Activated CD4-positive, alpha-beta T cell treated with anti-CD3 and anti-CD28 coated beads for 36 hours (primary cell): ENCODE measurements around the gene TCERG1L. TPM values are rescaled to one million over a fixed set of nuclear protein-coding genes. Genes with fewer than 3 reads are reported as not detected.

Experiments used
- ATAC-seq: fragments of 200-7000 bp; cut with Tn5 transposase; one replicate; pipeline ENCODE4 v1.10.0; 2021; ENCODE audit warnings: mild to moderate bottlenecking, moderate library complexity
- CTCF ChIA-PET: fragments of 350-600 bp; sonication (Branson Sonifier 250); formaldehyde crosslinking; loops from one replicate; lab custom pipeline; 2021; ENCODE audit warnings: antibody characterized with exemption; lab: Charles Lee
- POLR2A ChIA-PET: fragments of 350-600 bp; sonication (Branson Sonifier 250); formaldehyde crosslinking; loops from one replicate; lab custom pipeline; 2021; ENCODE audit warnings: antibody characterized with exemption, inconsistent platforms; lab: Charles Lee
- DNase-seq: peaks from one replicate; pipeline ENCODE4 v3.0.0-alpha.2; 2020
- H3K27ac Mint-ChIP-seq: one replicate; pipeline ENCODE4 v1.8.0; 2021; ENCODE audit warnings: mixed read lengths
- H3K27me3 Mint-ChIP-seq: one replicate; pipeline ENCODE4 v1.8.0; 2021; ENCODE audit warnings: mixed read lengths
- H3K36me3 Mint-ChIP-seq: one replicate; pipeline ENCODE4 v1.8.0; 2021; ENCODE audit warnings: low read depth, mixed read lengths
- H3K4me1 Mint-ChIP-seq: one replicate; pipeline ENCODE4 v1.8.0; 2021; ENCODE audit warnings: mixed read lengths
- H3K4me3 Mint-ChIP-seq: one replicate; pipeline ENCODE4 v1.8.0; 2021; ENCODE audit warnings: mild to moderate bottlenecking, moderate library complexity, mixed read lengths
- H3K9me3 Mint-ChIP-seq: one replicate; pipeline ENCODE4 v1.8.0; 2021; ENCODE audit warnings: low read depth, mixed read lengths
- intact Hi-C, 2 experiments: fragments of 100-400 bp; cut with DNase I in 1 of 2; cut with micrococcal nuclease in 1 of 2; formaldehyde crosslinking; loops; one replicate each; pipeline versions ENCODE4 v1.14.2 to v1.15.1; 2022 to 2024; cut with DNase I, micrococcal nuclease
- total RNA-seq, 2 experiments: library from RNA; stranded (reverse); gene quantifications; one replicate each; pipeline ENCODE4 v1.2.3, GENCODE V29; 2021

TCERG1L gene
- total RNA-seq, 2 experiments from 2014 or later: 0.05 to 0.21 TPM

DNA sequence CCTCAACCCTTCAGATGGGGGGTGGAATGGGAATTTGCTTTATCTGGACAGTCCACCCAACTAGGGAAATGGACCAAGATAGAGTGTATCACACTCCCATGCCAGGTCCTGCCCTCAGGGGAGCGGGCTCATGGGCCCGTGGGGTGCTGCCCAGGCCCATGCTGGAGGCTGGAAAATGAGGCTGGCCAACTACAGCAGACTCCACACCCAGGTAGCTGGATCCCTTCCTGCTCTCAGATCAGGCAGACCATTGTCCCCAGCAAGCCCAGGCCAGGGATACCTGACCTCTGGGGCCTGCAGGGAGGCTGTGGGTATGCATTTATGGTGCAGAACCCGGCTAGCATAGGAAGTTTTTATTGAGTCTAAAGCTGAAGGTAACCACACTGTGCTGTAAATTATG lies 162.4 kb downstream of the TCERG1L start:
- intact Hi-C loops: no loop called here
- DNase-seq (no peak), ATAC-seq (no peak)
- Mint-ChIP-seq H3K4me3 (no peak overlapping the region), H3K27ac (no peak overlapping the region), H3K27me3 (no peaks in the 10 kb centered on the region), H3K9me3 (peaks cover 12% of the 10 kb centered on the region), H3K4me1 (no peaks in the 10 kb centered on the region), H3K36me3 (no peaks in the 10 kb centered on the region)
- ChIA-PET CTCF (no interaction called here), POLR2A (no interaction called here)

DNA sequence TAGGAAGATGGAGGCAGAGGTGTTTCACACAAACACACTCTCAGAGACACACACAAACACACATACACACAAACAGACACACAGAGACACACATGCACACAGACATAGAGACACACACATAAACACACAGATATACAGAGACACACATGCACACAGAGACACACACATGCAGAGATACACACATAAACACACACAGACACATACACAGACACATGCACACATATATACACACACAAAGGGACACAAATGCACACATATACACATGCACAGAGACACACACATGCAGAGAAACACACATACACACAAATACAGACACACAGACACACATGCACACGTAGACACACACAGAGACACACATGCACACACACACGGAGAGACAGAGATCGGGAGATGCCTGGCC lies 163.3 kb downstream of the TCERG1L start:
- ChIA-PET POLR2A (no interaction called here), CTCF (no interaction called here)
- H3K9me3 Mint-ChIP-seq: peaks cover 12% of the 10 kb centered on the region
- ATAC-seq (no peak), DNase-seq (no peak)
- intact Hi-C loops: no loop called here
- no peak overlapping the region for H3K4me3 Mint-ChIP-seq
- no peaks in the 10 kb centered on the region for H3K27me3 Mint-ChIP-seq
- H3K27ac Mint-ChIP-seq: no peak overlapping the region
- no peaks in the 10 kb centered on the region for H3K36me3 Mint-ChIP-seq
- H3K4me1 Mint-ChIP-seq: no peaks in the 10 kb centered on the region

DNA sequence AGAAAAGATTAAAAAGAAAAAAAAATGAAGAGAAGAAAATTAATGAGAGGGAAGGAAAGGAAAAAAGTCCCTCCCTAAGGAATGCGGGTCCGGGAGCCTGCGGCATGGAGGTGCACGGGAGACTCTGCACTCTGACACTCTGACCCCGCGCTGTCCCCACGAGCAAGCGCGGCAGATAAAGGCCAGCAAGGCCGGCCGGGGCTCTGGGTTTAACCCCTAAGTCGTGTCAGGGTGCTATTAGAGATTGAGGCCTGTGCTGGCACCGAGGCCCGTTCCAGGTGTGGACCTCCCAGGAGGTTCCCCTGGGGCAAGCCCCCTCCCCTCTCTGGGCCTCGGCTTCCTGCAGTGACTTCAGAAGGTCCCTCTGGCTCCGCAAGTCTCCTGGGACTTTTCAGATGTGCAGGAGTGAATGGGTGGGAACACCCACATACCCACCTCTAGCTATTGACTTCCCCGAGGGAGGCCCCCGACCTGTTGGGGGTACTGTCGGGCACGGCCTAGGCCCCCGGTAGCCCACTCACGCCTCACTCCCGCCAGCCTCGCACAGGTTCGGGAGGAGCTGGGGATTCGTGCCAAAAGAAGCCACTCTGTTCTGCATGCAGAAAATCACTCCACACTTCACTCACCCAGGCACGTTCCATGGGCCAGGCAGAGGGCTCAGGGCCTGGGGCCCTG lies 164.1 kb downstream of the TCERG1L start:
- ATAC-seq (no peak), DNase-seq (no peak)
- no peaks in the 10 kb centered on the region for H3K36me3 Mint-ChIP-seq
- no peaks in the 10 kb centered on the region for H3K27me3 Mint-ChIP-seq
- no peaks in the 10 kb centered on the region for H3K4me1 Mint-ChIP-seq
- ChIA-PET POLR2A (no interaction called here), CTCF (no interaction called here)
- H3K4me3 Mint-ChIP-seq: no peak overlapping the region
- no peak overlapping the region for H3K27ac Mint-ChIP-seq
- H3K9me3 Mint-ChIP-seq: peaks cover 7% of the 10 kb centered on the region
- intact Hi-C loops: no loop called here

DNA sequence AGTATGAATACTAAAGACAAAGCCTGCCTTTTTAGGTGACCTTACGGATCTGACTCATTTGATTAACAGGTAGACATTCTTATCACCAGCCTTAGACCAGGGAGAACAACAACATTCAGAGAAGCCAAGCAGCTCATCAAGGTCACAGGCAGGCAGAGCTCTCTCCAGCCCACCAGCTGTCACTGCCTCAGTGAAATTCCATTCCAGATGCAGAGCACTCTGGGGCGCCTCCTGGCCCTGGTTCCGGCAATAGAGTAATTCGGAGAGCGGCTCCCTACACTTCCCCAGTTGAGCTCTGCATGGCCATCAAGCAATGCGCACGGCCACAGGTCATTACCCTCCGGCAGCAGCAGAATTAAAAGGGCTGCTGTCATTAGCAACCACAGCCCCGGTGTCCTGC lies 164.7 kb downstream of the TCERG1L start:
- Mint-ChIP-seq H3K9me3 (peaks cover 3% of the 10 kb centered on the region), H3K27me3 (no peaks in the 10 kb centered on the region), H3K36me3 (no peaks in the 10 kb centered on the region), H3K4me1 (no peaks in the 10 kb centered on the region), H3K4me3 (no peak overlapping the region), H3K27ac (no peak overlapping the region)
- ATAC-seq: no peak
- intact Hi-C loops: no loop called here
- POLR2A ChIA-PET: no interaction called here
- DNase-seq: no peak
- CTCF ChIA-PET: no interaction called here

DNA sequence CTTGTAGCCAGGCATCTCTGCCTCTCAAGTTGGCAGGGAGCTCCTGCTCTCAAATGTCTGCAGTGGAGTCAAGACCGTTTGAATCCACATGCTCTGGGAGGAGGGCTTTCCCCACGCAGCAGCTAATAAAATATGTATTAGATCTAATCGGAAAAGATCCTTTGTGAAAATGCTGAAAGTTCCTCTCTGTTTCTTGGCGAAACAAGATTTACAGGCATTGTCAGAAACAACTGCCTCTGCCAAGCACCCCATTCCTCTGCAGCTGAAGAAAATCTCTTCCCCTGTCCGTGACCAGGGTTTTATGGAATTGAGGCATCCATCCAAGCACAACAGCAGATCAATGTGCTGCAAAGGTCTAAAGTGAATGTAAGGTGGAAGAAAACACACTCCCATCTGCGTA lies 165.8 kb downstream of the TCERG1L start:
- Mint-ChIP-seq H3K36me3 (no peaks in the 10 kb centered on the region), H3K9me3 (peaks cover 3% of the 10 kb centered on the region), H3K27ac (no peak overlapping the region), H3K4me3 (no peak overlapping the region), H3K4me1 (no peaks in the 10 kb centered on the region), H3K27me3 (no peaks in the 10 kb centered on the region)
- DNase-seq (no peak), ATAC-seq (no peak)
- CTCF ChIA-PET: no interaction called here
- intact Hi-C loops: no loop called here
- POLR2A ChIA-PET: no interaction called here

DNA sequence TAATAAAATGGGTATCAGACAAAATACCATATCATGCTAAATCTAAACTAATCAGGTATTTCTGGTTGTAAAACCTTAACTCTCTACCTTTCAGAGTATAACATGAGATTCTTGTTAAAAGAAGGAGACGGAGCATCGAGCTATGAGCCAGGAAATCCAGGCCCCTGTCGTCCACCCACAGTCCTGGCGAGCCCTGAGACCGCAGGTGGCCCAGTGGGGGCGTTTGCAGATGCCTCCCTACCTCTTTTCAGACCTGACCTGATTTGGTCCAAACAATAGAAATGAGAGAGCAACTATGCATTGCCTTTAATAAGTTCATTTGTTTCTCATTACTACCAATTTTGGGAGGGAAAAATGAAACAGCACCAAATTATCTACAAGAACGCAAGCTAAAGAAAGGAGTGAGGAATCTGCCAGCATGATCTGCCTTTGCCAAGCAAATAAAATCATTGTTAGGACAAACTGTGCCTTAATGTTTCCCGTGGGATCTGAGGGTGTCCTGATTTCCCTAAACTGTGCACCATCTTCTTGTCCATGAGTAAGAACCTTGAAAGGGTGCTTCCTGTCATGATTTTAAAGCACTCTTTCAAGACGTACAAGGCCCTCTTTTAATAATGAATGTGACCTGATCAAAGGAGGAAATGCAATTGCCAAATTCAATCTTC lies 166.7 kb downstream of the TCERG1L start:
- intact Hi-C loops: no loop called here

DNA sequence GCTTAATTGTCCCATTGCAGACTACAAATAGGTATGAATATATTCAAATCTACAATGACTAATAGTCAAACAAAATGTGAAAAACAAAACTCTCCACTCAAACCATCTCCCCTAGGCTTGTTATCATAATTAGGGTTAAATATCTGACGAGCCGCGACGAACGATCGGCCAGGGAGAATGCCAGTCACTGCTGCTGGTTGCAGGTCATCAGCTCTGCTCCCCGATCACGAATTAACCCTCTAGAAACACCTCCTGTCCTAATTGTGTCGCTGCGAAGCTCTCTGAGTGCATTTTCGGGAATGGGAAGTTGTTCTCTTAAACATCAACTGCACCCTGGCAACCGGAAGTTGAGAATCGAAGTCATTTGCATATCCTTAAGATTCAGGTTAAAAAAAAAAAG lies 167.3 kb downstream of the TCERG1L start:
- Mint-ChIP-seq H3K27ac (no peak overlapping the region), H3K36me3 (no peaks in the 10 kb centered on the region), H3K4me1 (no peaks in the 10 kb centered on the region), H3K4me3 (no peak overlapping the region), H3K27me3 (no peaks in the 10 kb centered on the region), H3K9me3 (no peaks in the 10 kb centered on the region)
- intact Hi-C loops: no loop called here
- POLR2A ChIA-PET: no interaction called here
- DNase-seq (no peak), ATAC-seq (no peak)
- CTCF ChIA-PET: no interaction called here

More for the DNA sequence above, 166.7 kb downstream of the TCERG1L start:
- H3K4me1 Mint-ChIP-seq: no peaks in the 10 kb centered on the region
- no peak for ATAC-seq
- H3K27me3 Mint-ChIP-seq: no peaks in the 10 kb centered on the region
- POLR2A ChIA-PET: no interaction called here
- CTCF ChIA-PET: no interaction called here
- no peak overlapping the region for H3K27ac Mint-ChIP-seq
- no peak overlapping the region for H3K4me3 Mint-ChIP-seq
- no peaks in the 10 kb centered on the region for H3K36me3 Mint-ChIP-seq
- no peaks in the 10 kb centered on the region for H3K9me3 Mint-ChIP-seq
- no peak for DNase-seq

DNA sequence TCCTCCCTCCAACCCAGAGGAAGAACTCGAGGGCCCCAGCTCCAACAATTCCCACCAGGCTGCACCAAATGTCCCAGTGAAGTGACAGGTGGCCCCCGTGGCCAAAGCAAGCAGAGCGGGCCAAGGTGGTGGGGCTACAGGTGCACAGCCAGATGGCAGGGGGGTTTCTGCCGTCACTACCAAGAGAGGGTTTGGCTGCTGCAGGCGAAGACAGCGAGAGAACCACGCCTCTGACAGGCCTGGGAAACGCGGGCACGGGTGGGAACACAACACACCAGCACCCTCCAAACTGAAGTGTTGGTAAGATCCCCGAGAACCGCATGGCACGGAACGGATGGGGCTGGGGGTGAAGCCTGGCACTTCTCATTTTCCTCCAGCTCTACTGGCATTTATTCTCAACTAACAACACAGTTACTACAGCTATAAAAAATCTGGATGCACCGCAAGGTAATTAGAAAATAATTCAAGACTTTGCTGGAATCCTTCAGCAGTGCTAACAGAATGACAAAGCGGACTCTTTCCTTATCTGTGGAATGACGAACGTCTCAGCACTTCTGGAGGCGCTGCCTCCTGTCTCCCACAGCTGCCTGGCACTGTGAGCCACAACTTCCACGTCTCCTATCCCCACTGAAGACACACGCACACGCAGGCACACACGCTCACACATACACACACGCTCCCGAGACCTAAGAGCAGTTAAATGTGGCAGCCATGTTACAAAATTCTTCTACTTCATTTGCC lies 167.9 kb downstream of the TCERG1L start:
- intact Hi-C loops: no loop called here
- no peaks in the 10 kb centered on the region for H3K9me3 Mint-ChIP-seq
- CTCF ChIA-PET: no interaction called here
- no peak for ATAC-seq
- no peaks in the 10 kb centered on the region for H3K36me3 Mint-ChIP-seq
- no peak overlapping the region for H3K27ac Mint-ChIP-seq
- no peak overlapping the region for H3K4me3 Mint-ChIP-seq
- H3K27me3 Mint-ChIP-seq: no peaks in the 10 kb centered on the region
- DNase-seq: no peak
- H3K4me1 Mint-ChIP-seq: no peaks in the 10 kb centered on the region
- POLR2A ChIA-PET: no interaction called here

DNA sequence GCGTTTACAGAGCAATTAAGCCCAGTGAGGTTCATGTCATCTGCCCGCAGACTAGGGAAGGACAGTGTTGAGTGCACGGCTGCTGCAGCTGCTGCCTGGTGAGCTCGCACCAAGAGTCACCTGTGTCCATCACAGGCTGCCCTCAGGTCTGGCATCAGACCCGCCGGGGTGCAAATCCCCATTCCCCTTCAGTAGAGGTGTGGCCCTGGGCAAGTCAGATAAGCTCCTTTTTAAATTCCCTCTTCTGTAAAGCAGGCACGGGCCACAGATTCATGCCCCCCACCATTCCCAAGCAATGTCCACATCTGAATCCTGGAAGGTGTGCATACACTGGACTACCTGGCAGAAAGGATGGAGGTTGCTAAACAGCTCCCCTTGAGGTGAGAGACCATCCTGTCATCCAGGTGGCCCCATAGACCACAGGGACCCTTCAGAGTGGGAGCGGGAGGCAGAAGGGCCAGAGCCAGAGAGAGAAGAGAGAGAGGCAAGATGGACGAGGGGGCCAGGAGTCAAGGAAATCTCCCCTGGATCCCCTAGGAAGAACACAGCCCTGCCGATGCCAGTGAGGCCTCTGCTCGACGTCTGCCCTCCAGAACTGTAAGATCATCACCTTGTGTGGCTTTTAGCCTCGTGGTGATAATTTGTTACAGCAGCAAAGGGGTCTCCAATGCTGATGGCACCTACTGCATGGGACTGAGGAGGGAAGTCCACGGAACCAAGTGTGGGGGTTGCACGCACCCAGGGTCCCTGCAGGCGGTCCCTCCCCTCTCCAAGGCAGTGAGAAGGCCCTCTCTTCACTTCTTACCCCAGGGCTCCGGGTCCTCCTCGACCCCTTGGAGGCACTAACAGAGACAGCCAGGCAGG lies 168.8 kb downstream of the TCERG1L start:
- ChIA-PET POLR2A (no interaction called here), CTCF (no interaction called here)
- DNase-seq: no peak
- H3K27me3 Mint-ChIP-seq: no peaks in the 10 kb centered on the region
- H3K27ac Mint-ChIP-seq: no peak overlapping the region
- H3K9me3 Mint-ChIP-seq: no peaks in the 10 kb centered on the region
- intact Hi-C loops: no loop called here
- H3K4me3 Mint-ChIP-seq: no peak overlapping the region
- H3K4me1 Mint-ChIP-seq: no peaks in the 10 kb centered on the region
- H3K36me3 Mint-ChIP-seq: no peaks in the 10 kb centered on the region
- no peak for ATAC-seq

DNA sequence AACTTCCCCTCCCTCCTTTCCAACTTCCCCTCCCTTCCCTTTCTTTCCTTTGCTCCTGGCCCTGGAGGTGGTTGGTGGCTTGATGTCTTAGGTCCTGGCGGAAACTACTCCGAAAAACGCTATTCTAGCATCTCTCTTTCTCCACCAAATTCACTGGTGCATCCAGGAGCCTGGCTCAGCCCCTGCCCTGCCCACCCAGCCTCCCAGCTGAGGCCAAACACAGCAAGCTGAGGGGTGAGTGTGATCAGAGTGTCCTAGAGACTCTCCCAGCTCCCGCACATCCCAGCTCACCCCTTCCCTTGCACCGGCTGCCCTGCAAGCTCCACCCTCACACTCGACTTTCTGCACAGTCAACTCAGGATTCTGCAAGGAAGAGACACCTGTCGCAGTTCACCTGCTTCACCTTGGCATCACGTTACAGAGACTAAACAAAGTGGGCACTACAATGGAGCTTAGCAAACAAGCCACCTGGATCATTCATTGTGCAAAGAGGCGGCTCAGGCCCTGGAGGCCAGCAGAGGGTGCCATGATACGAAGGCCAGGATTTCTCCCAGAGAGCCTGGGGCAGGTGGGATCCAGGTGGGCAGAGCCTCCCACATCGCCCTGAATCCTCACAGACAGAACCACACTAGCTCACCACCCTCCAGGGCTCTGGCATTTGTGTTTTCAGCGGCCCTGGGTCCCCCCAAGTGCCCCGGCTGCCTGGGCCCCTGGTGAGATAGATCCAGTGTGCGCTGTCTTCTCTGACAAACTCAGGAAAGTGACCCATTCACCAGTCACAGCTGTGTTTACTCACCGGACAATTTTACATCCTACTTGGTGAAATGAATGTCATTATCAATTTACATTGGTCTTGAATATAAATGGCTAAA lies 169.6 kb downstream of the TCERG1L start:
- Mint-ChIP-seq H3K36me3 (no peaks in the 10 kb centered on the region), H3K27me3 (no peaks in the 10 kb centered on the region), H3K9me3 (no peaks in the 10 kb centered on the region), H3K4me1 (no peaks in the 10 kb centered on the region), H3K4me3 (no peak overlapping the region), H3K27ac (no peak overlapping the region)
- DNase-seq (no peak), ATAC-seq (no peak)
- ChIA-PET POLR2A (no interaction called here), CTCF (no interaction called here)
- intact Hi-C loops: no loop called here

DNA sequence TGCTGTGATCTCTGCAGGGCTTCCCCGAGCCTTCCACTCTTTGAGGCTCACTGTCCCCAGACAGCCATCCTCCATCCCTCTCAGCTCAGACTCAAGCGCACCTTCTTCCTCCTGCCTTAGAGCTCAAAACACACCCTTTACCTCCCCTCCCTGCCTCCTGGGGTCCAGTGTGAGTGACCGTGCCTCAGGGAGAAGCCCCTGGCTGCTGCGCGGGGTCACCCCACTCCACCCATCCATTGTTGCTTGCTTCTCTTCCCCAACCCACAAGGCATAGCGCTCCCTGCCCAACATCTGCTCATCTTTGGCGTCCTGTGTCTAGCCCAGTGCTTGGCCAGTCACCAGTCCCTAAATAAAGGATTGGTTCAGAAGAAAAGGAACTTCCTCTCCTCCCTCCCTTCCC lies 170.3 kb downstream of the TCERG1L start:
- no peaks in the 10 kb centered on the region for H3K27me3 Mint-ChIP-seq
- ChIA-PET CTCF (no interaction called here), POLR2A (no interaction called here)
- DNase-seq (no peak), ATAC-seq (no peak)
- H3K36me3 Mint-ChIP-seq: no peaks in the 10 kb centered on the region
- H3K9me3 Mint-ChIP-seq: no peaks in the 10 kb centered on the region
- intact Hi-C loops: no loop called here
- H3K4me1 Mint-ChIP-seq: no peaks in the 10 kb centered on the region
- H3K27ac Mint-ChIP-seq: no peak overlapping the region
- no peak overlapping the region for H3K4me3 Mint-ChIP-seq
